H1 (cell line): ENCODE measurements around the gene BCAR3. TPM values are rescaled to one million over a fixed set of nuclear protein-coding genes. Genes with fewer than 3 reads are reported as not detected.

Experiments used
- CTCF ChIA-PET: fragments of 300-600 bp; sonication (Branson Sonifier 250); formaldehyde crosslinking; loops from one replicate; lab custom pipeline; 2021; ENCODE audit not compliant: partially characterized antibody; lab: Charles Lee
- POLR2A ChIA-PET: fragments of 300-600 bp; sonication (Branson Sonifier 250); formaldehyde crosslinking; loops from one replicate; lab custom pipeline; 2021; ENCODE audit warnings: inconsistent platforms; ENCODE audit not compliant: partially characterized antibody; lab: Charles Lee
- DNase-seq, 2 experiments: peaks; one replicate each; pipeline versions ENCODE4 v3.0.0 to v3.0.0-alpha.2; 2010 to 2022; ENCODE audit warnings: low spot score in 2 of 2, low read depth in 1 of 2, mixed read lengths in 1 of 2
- FAIRE-seq: peaks from 2 replicates; lab custom pipeline; 2011; peaks lifted over from hg19 to GRCh38; lab: Jason Lieb, UNC
- H2AFZ ChIP-seq: 2 replicates; pipeline ENCODE4 v1.8.1; 2012; ENCODE audit warnings: low read length, inconsistent platforms
- H2AK5ac ChIP-seq: 2 replicates; pipeline ENCODE4 v1.6.1; 2013; ENCODE audit warnings: low read depth, low read length
- H2BK120ac ChIP-seq: replicated peaks from 2 replicates; pipeline ENCODE3; 2013; ENCODE audit warnings: low read depth, low read length, inconsistent platforms
- H2BK12ac ChIP-seq: 2 replicates; pipeline ENCODE4 v1.6.1; 2013; ENCODE audit warnings: low read depth, low read length
- H2BK15ac ChIP-seq: 2 replicates; pipeline ENCODE4 v1.6.1; 2013; ENCODE audit warnings: low read length
- H2BK20ac ChIP-seq: 2 replicates; pipeline ENCODE4 v1.6.1; 2013; ENCODE audit warnings: low read length
- H2BK5ac ChIP-seq: 2 replicates; pipeline ENCODE4 v1.6.1; 2013; ENCODE audit warnings: low read depth, low read length
- H3K14ac ChIP-seq: 2 replicates; pipeline ENCODE4 v1.6.1; 2013; ENCODE audit warnings: inconsistent platforms; ENCODE audit not compliant: insufficient read length
- H3K18ac ChIP-seq: 2 replicates; pipeline ENCODE4 v1.6.1; 2013; ENCODE audit warnings: low read length; ENCODE audit errors: extremely low read depth
- H3K23ac ChIP-seq: 2 replicates; pipeline ENCODE4 v1.6.1; 2013; ENCODE audit warnings: inconsistent platforms; ENCODE audit not compliant: insufficient read length
- H3K23me2 ChIP-seq: 2 replicates; pipeline ENCODE4 v1.6.1; 2013; ENCODE audit warnings: low read depth, low read length
- H3K27ac ChIP-seq: 2 replicates; pipeline ENCODE4 v1.6.1; 2011; ENCODE audit warnings: low read depth, low read length, inconsistent platforms
- H3K27me3 ChIP-seq, 4 experiments: replicated peaks in 1 of 4; 1 replicate in 1 of 4; 2 replicates in 3 of 4; pipeline versions ENCODE4 v1.6.1 to v1.8.1; 2011 to 2013; ENCODE audit warnings: low read length in 3 of 4, mild to moderate bottlenecking in 3 of 4, inconsistent platforms in 2 of 4, mixed read lengths in 2 of 4, moderate library complexity in 1 of 4; ENCODE audit not compliant: control insufficient read depth in 3 of 4, insufficient read depth in 3 of 4; ENCODE audit errors: extremely low read depth in 1 of 4
- H3K36me3 ChIP-seq, 4 experiments: 2 replicates each; pipeline versions ENCODE4 v1.6.1 to v1.8.1; 2011 to 2013; ENCODE audit warnings: mild to moderate bottlenecking in 4 of 4, low read length in 3 of 4, moderate library complexity in 2 of 4, control low read depth in 1 of 4, inconsistent platforms in 1 of 4; ENCODE audit not compliant: insufficient read depth in 4 of 4, control insufficient read depth in 2 of 4
- H3K4ac ChIP-seq: replicated peaks from 2 replicates; pipeline ENCODE3; 2013; ENCODE audit warnings: low read length, low read depth, mixed read lengths, inconsistent platforms; ENCODE audit not compliant: insufficient read length
- H3K4me1 ChIP-seq, 4 experiments: replicated peaks in 1 of 4; 1 replicate in 1 of 4; 2 replicates in 3 of 4; pipeline versions ENCODE4 v1.6.1 to v1.8.1; 2011 to 2013; ENCODE audit warnings: low read length in 3 of 4, inconsistent platforms in 2 of 4, mixed read lengths in 1 of 4; ENCODE audit not compliant: insufficient read depth in 4 of 4, control insufficient read depth in 3 of 4
- H3K4me2 ChIP-seq, 2 experiments: 2 replicates each; pipeline versions ENCODE4 v1.6.1 to v1.8.1; 2011 to 2013; ENCODE audit warnings: low read depth in 2 of 2, low read length in 2 of 2, control low read depth in 1 of 2, inconsistent platforms in 1 of 2, mild to moderate bottlenecking in 1 of 2; ENCODE audit not compliant: insufficient read depth in 1 of 2
- H3K4me3 ChIP-seq, 4 experiments: fragments of 200-600, 300-600 bp in 1 of 4; sonication (generic), shearing (Covaris generic), sonication (Bioruptor Twin) in 1 of 4; 2 replicates each; pipeline versions ENCODE4 v1.5.1 to v1.8.1; 2011 to 2016; ENCODE audit warnings: low read length in 4 of 4, low read depth in 3 of 4, control low read depth in 2 of 4, inconsistent platforms in 2 of 4, mild to moderate bottlenecking in 2 of 4, mixed read lengths in 1 of 4, moderate library complexity in 1 of 4; ENCODE audit not compliant: insufficient read depth in 2 of 4; ENCODE audit errors: extremely low read depth in 1 of 4
- H3K56ac ChIP-seq: replicated peaks from 2 replicates; pipeline ENCODE3; 2013; ENCODE audit warnings: low read depth, mild to moderate bottlenecking, mixed read lengths, low read length, inconsistent platforms; ENCODE audit not compliant: insufficient read length
- H3K79me1 ChIP-seq: 2 replicates; pipeline ENCODE4 v1.6.1; 2013; ENCODE audit warnings: low read depth, low read length, control low read depth
- H3K79me2 ChIP-seq, 2 experiments: 2 replicates each; pipeline versions ENCODE4 v1.6.1 to v1.8.1; 2012 to 2013; ENCODE audit warnings: low read length in 2 of 2, mild to moderate bottlenecking in 2 of 2, inconsistent platforms in 1 of 2; ENCODE audit not compliant: insufficient read depth in 2 of 2, control insufficient read depth in 1 of 2
- H3K9ac ChIP-seq, 4 experiments: replicated peaks in 1 of 4; 1 replicate in 1 of 4; 2 replicates in 3 of 4; pipeline versions ENCODE4 v1.6.1 to v1.8.1; 2011 to 2013; ENCODE audit warnings: low read depth in 3 of 4, low read length in 3 of 4, control low read depth in 2 of 4, mild to moderate bottlenecking in 2 of 4, moderate library complexity in 2 of 4, inconsistent platforms in 1 of 4; ENCODE audit errors: extremely low read depth in 1 of 4
- H3K9me3 ChIP-seq, 2 experiments: 2 replicates each; pipeline versions ENCODE4 v1.6.1 to v1.8.1; 2012 to 2013; ENCODE audit warnings: mild to moderate bottlenecking in 2 of 2, moderate library complexity in 2 of 2, control low read depth in 1 of 2, inconsistent platforms in 1 of 2, low read depth in 1 of 2, low read length in 1 of 2, mixed read lengths in 1 of 2; ENCODE audit not compliant: insufficient read depth in 2 of 2
- H4K20me1 ChIP-seq, 2 experiments: replicated peaks in 1 of 2; 2 replicates each; pipeline versions ENCODE3 to v1.8.1; 2011 to 2013; ENCODE audit warnings: inconsistent platforms in 2 of 2, low read length in 2 of 2, mild to moderate bottlenecking in 1 of 2; ENCODE audit not compliant: insufficient read depth in 2 of 2, control insufficient read depth in 1 of 2
- H4K5ac ChIP-seq: 2 replicates; pipeline ENCODE4 v1.6.1; 2013; ENCODE audit warnings: low read length, low read depth, mixed read lengths, inconsistent platforms; ENCODE audit not compliant: insufficient read length
- H4K8ac ChIP-seq: 2 replicates; pipeline ENCODE4 v1.8.0; 2013; ENCODE audit warnings: mild to moderate bottlenecking, moderate library complexity, low read length, inconsistent platforms; ENCODE audit not compliant: insufficient read depth; ENCODE audit errors: extremely low read depth
- H4K91ac ChIP-seq: replicated peaks from 2 replicates; pipeline ENCODE3; 2013; ENCODE audit warnings: low read length, mixed read lengths, inconsistent platforms; ENCODE audit not compliant: insufficient read length
- EZH2 ChIP-seq: fragments of 200-600 bp; sonication (generic); IDR thresholded peaks from 2 replicates; pipeline ENCODE4 v1.7.1; 2012; ENCODE audit warnings: low read depth, mild to moderate bottlenecking, moderate library complexity, low read length, inconsistent platforms; ENCODE audit not compliant: severe bottlenecking
- KDM1A ChIP-seq: fragments of 200-600, 300-600 bp; sonication (generic); IDR thresholded peaks from 2 replicates; pipeline ENCODE4 v1.7.1; 2016; ENCODE audit warnings: mild to moderate bottlenecking, low read length, borderline replicate concordance
- SIX5 ChIP-seq: IDR thresholded peaks from 2 replicates; pipeline ENCODE4 v1.6.1; 2011; ENCODE audit warnings: mild to moderate bottlenecking, low read depth, low read length
- SP4 ChIP-seq: IDR thresholded peaks from 2 replicates; pipeline ENCODE4 v1.6.1; 2012; ENCODE audit warnings: low read length, inconsistent platforms
- SRF ChIP-seq: IDR thresholded peaks from 2 replicates; pipeline ENCODE4 v1.6.1; 2011; ENCODE audit warnings: mild to moderate bottlenecking, low read depth, low read length, moderate library complexity
- SUZ12 ChIP-seq: fragments of 200-600 bp; sonication (generic); IDR thresholded peaks from 2 replicates; pipeline ENCODE4 v1.6.1; 2012; ENCODE audit warnings: mild to moderate bottlenecking, inconsistent platforms, low read length, moderate library complexity, mixed read lengths
- WGBS, 2 experiments: shearing (Covaris generic) in 1 of 2; methylation state at CpG; one replicate each; pipeline versions ENCODE4 v1.1.6 to v1.1.7; 2013 to 2015; ENCODE audit warnings: low lambda C conversion rate in 2 of 2, mixed read lengths in 2 of 2, inconsistent platforms in 1 of 2, low coverage in 1 of 2, missing lambda C conversion rate in 1 of 2; ENCODE audit not compliant: insufficient replicate concordance in 2 of 2, insufficient coverage in 1 of 2, insufficient read length in 1 of 2; ENCODE audit errors: extremely low coverage in 1 of 2, missing lambda C conversion rate in 1 of 2; 5-methylcytosine and 5-hydroxymethylcytosine counted together
- polyA plus RNA-seq, 7 experiments: library from polyadenylated mRNA; depleted of rRNA in 3 of 7; stranded (reverse) in 5 of 7; unstranded in 2 of 7; fragments of >200 nt in 5 of 7; fragments of 200-250 nt in 2 of 7; gene quantifications; 1 replicate in 5 of 7; 2 replicates in 1 of 7; 4 replicates in 1 of 7; pipeline versions ENCODE4 v1.2.1 to v1.2.3, GENCODE V29; 2011 to 2013; ENCODE audit warnings: missing spikeins in 2 of 7, mixed read lengths in 2 of 7
- total RNA-seq: library from RNA; stranded (reverse); fragmentation: NEBNext Ultra II Directional; extraction: Animal tissue kit (Norgen Biotek cat#: 25700); gene quantifications from 2 replicates; pipeline ENCODE4 v1.2.1, GENCODE V29; 2021
- TF ChIP-seq, protein P1 (sequence below): IDR thresholded peaks from 2 replicates; pipeline ENCODE4 v1.6.1; 2012; ENCODE audit warnings: inconsistent platforms

The BCAR3 gene
- total and polyA plus RNA-seq, 2 of the 8 experiments (the other 6 are each of a cell fraction or from before 2014, with no cell fraction given): 5.6 to 9.2 TPM

- H3K4me3 ChIP-seq: no peak overlapping the region
- no peaks in the 10 kb centered on the region for H3K23me2 ChIP-seq
- H2BK20ac ChIP-seq: no peak overlapping the region
- no peak for FAIRE-seq
- H3K27me3 ChIP-seq: no peaks in the 10 kb centered on the region
- no peak overlapping the region for H3K23ac ChIP-seq
- ChIA-PET POLR2A (interaction anchor here (1.2 kb wide), 1 partner anchor 8 kb away, joined by 3 read pairs; no protein-coding TSS in a partner anchor), CTCF (interaction anchor here (0.6 to 1.6 kb wide), 5 partner anchors 22 to 242 kb away, joined by 3 to 5 read pairs (median 3); no protein-coding TSS in a partner anchor)
- H2BK120ac ChIP-seq: no peak overlapping the region
- no peak overlapping the region for H3K9ac ChIP-seq
- H4K8ac ChIP-seq: no peak overlapping the region
- H3K4me1 ChIP-seq: no peaks in the 10 kb centered on the region
- peaks cover 2 to 73% (median 35%) of the 10 kb centered on the region in 4 experiments for H3K36me3 ChIP-seq
- no peak overlapping the region for H3K27ac ChIP-seq
- TF ChIP-seq KDM1A (no peak), EZH2 (no peak), SP4 (no peak), SUZ12 (no peak), SRF (no peak), SIX5 (no peak)
- TF ChIP-seq, protein P1, sequence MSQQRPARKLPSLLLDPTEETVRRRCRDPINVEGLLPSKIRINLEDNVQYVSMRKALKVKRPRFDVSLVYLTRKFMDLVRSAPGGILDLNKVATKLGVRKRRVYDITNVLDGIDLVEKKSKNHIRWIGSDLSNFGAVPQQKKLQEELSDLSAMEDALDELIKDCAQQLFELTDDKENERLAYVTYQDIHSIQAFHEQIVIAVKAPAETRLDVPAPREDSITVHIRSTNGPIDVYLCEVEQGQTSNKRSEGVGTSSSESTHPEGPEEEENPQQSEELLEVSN: no peak
- H2BK15ac ChIP-seq: no peak overlapping the region
- no peak overlapping the region for H4K5ac ChIP-seq
- H2AFZ ChIP-seq: no peak overlapping the region
- no peak overlapping the region for H4K91ac ChIP-seq
- H3K56ac ChIP-seq: no peak overlapping the region
- no peak overlapping the region for H3K4me2 ChIP-seq
- H3K18ac ChIP-seq: no peak overlapping the region
- no peaks in the 10 kb centered on the region for H3K9me3 ChIP-seq
- no peak overlapping the region for H3K4ac ChIP-seq
- H2BK5ac ChIP-seq: no peak overlapping the region
- H3K14ac ChIP-seq: no peak overlapping the region
- no peak for DNase-seq
- H2BK12ac ChIP-seq: no peak overlapping the region
- H2AK5ac ChIP-seq: no peak overlapping the region
- H4K20me1 ChIP-seq: peaks cover 2% of the 10 kb centered on the region in 2 experiments
- H3K79me2 ChIP-seq: no peaks in the 10 kb centered on the region
- WGBS, 2 experiments: 94% methylated on average over 3 of the region's 3 CpGs; no CpG with 5 or more reads in 1 of the 2 experiments
- H3K79me1 ChIP-seq: no peaks in the 10 kb centered on the region; the same call in 1 of the 2 replicates
Measured at GRCh38 chr1:93546162-93546863, 135.3 kb downstream of the BCAR3 start.
